ENCODE measurements around the gene SLC19A3. TPM values are rescaled to one million over a fixed set of nuclear protein-coding genes. Genes with fewer than 3 reads are reported as not detected.

The SLC19A3 gene
- total RNA-seq, 1 donor from 2014 or later = not detected

- no peak for TF ChIP-seq CTCF (IDR thresholded peaks at IDR 0.05)
- POLR2A ChIA-PET = no interaction called here
- DNase-seq (no peak), ATAC-seq (ENCODE audit: low read depth) (no peak)
- Mint-ChIP-seq H3K27me3 (peaks cover 20% of the 10 kb centered on the region), H3K4me1 (peaks cover 4% of the 10 kb centered on the region), H3K4me3 (no peak overlapping the region), H3K9me3 (no peaks in the 10 kb centered on the region), H3K36me3 (ENCODE audit: low read depth) (no peaks in the 10 kb centered on the region), H3K27ac (no peak overlapping the region)
- intact Hi-C loops (cut with micrococcal nuclease) = no loop called here
- CTCF ChIA-PET = no interaction called here
Measured at GRCh38 chr2:227713291-227713690, 4.5 kb downstream of the SLC19A3 start.

- Mint-ChIP-seq H3K27me3 (peaks cover 6% of the 10 kb centered on the region), H3K9me3 (no peaks in the 10 kb centered on the region), H3K4me3 (no peak overlapping the region), H3K36me3 (ENCODE audit: low read depth) (no peaks in the 10 kb centered on the region), H3K27ac (no peak overlapping the region), H3K4me1 (no peaks in the 10 kb centered on the region)
- ATAC-seq (ENCODE audit: low read depth) = no peak
- intact Hi-C loops (cut with micrococcal nuclease) = no loop called here
- DNase-seq = no peak
- ChIA-PET CTCF (no interaction called here), POLR2A (no interaction called here)
- no peak for TF ChIP-seq CTCF (IDR thresholded peaks at IDR 0.05)
Measured at GRCh38 chr2:227710986-227711385, 6.8 kb downstream of the SLC19A3 start.

GRCh38 chr2:227707390-227707789 is 10.4 kb downstream of the SLC19A3 start:
- POLR2A ChIA-PET = no interaction called here
- H3K36me3 Mint-ChIP-seq (ENCODE audit: low read depth) = no peaks in the 10 kb centered on the region
- H3K4me1 Mint-ChIP-seq = no peaks in the 10 kb centered on the region
- CTCF ChIA-PET = no interaction called here
- ATAC-seq (ENCODE audit: low read depth) (no peak), DNase-seq (no peak)
- intact Hi-C loops (cut with micrococcal nuclease) = no loop called here
- no peak for TF ChIP-seq CTCF (IDR thresholded peaks at IDR 0.05)
- H3K4me3 Mint-ChIP-seq = no peak overlapping the region
- H3K27ac Mint-ChIP-seq = no peak overlapping the region
- H3K9me3 Mint-ChIP-seq = peaks cover 3% of the 10 kb centered on the region
- H3K27me3 Mint-ChIP-seq = peaks cover 13% of the 10 kb centered on the region

GRCh38 chr2:227706859-227707258 is 11.0 kb downstream of the SLC19A3 start:
- Mint-ChIP-seq H3K36me3 (ENCODE audit: low read depth) (no peaks in the 10 kb centered on the region), H3K27me3 (peaks cover 13% of the 10 kb centered on the region), H3K4me3 (no peak overlapping the region), H3K27ac (no peak overlapping the region), H3K4me1 (no peaks in the 10 kb centered on the region), H3K9me3 (peaks cover 4% of the 10 kb centered on the region)
- POLR2A ChIA-PET = no interaction called here
- CTCF ChIA-PET = no interaction called here
- ATAC-seq (ENCODE audit: low read depth) (no peak), DNase-seq (no peak)
- TF ChIP-seq CTCF (IDR thresholded peaks at IDR 0.05) = no peak
- intact Hi-C loops (cut with micrococcal nuclease) = no loop called here

- Mint-ChIP-seq H3K27ac (no peak overlapping the region), H3K9me3 (peaks cover 4% of the 10 kb centered on the region), H3K27me3 (peaks cover 11% of the 10 kb centered on the region), H3K4me1 (no peaks in the 10 kb centered on the region), H3K36me3 (ENCODE audit: low read depth) (no peaks in the 10 kb centered on the region), H3K4me3 (no peak overlapping the region)
- no peak for ATAC-seq (ENCODE audit: low read depth)
- no peak for DNase-seq
- POLR2A ChIA-PET = no interaction called here
- CTCF ChIA-PET = no interaction called here
- intact Hi-C loops (cut with micrococcal nuclease) = no loop called here
- TF ChIP-seq CTCF (IDR thresholded peaks at IDR 0.05) = no peak
Measured at GRCh38 chr2:227703961-227704360, 13.9 kb downstream of the SLC19A3 start.

Measured in activated B cell treated with CpG ODN at 0.5 μM for 24 hours (primary cell).